ENCODE measurements around the gene LIPC. TPM values are rescaled to one million over a fixed set of nuclear protein-coding genes. Genes with fewer than 3 reads are reported as not detected.

LIPC gene
- total RNA-seq, 3 donors from 2014 or later (not counting 1 experiment from before 2014, with no cell fraction given), result 5.3 to 7.1 (median 5.3) TPM

GRCh38 chr15:58440158-58440910 is 8.5 kb downstream of the LIPC start:
- Mint-ChIP-seq H3K4me1 (peaks cover 40 to 43% of the 10 kb centered on the region in 2 donors), H3K9me3 (no peaks in the 10 kb centered on the region), H3K27me3 (ENCODE audit: low read depth in 2 of 2) (no peaks in the 10 kb centered on the region), H3K27ac (peak overlapping the region in 1 of 2 donors; percentile 27), H3K4me3 (no peak overlapping the region), H3K36me3 (no peaks in the 10 kb centered on the region)
- Histone ChIP-seq H3K4me1 (ENCODE audit: control insufficient read depth, insufficient read depth, low read length) (peaks cover 5% of the 10 kb centered on the region), H3K36me3 (ENCODE audit: control insufficient read depth, insufficient read depth, low read length) (no peaks in the 10 kb centered on the region), H3K4me3 (ENCODE audit: low read length) (no peak overlapping the region), H3K27me3 (ENCODE audit: control insufficient read depth, insufficient read depth, low read length) (no peaks in the 10 kb centered on the region), H3K9me3 (ENCODE audit: control insufficient read depth, insufficient read depth, low read length) (no peaks in the 10 kb centered on the region), H3K27ac (ENCODE audit: low read length) (no peak overlapping the region)
- DNase-seq, result no peak
- 99% methylated on average over 6 of the region's 7 CpGs for WGBS (ENCODE audit: insufficient coverage)
- no peak for ATAC-seq
- no peak for TF ChIP-seq CTCF (IDR thresholded peaks at IDR 0.05)
- intact Hi-C loops (cut with micrococcal nuclease), result no loop called here

GRCh38 chr15:58440922-58441321 is 9.1 kb downstream of the LIPC start:
- Mint-ChIP-seq H3K9me3 (no peaks in the 10 kb centered on the region), H3K36me3 (no peaks in the 10 kb centered on the region), H3K27me3 (ENCODE audit: low read depth in 2 of 2) (no peaks in the 10 kb centered on the region), H3K4me1 (peaks cover 40 to 43% of the 10 kb centered on the region in 2 donors), H3K4me3 (no peak overlapping the region), H3K27ac (peak overlapping the region in 1 of 2 donors; percentile 20)
- DNase-seq (no peak), ATAC-seq (no peak)
- Histone ChIP-seq H3K27me3 (ENCODE audit: control insufficient read depth, insufficient read depth, low read length) (no peaks in the 10 kb centered on the region), H3K4me3 (ENCODE audit: low read length) (no peak overlapping the region), H3K27ac (ENCODE audit: low read length) (no peak overlapping the region), H3K4me1 (ENCODE audit: control insufficient read depth, insufficient read depth, low read length) (peaks cover 5% of the 10 kb centered on the region), H3K9me3 (ENCODE audit: control insufficient read depth, insufficient read depth, low read length) (no peaks in the 10 kb centered on the region), H3K36me3 (ENCODE audit: control insufficient read depth, insufficient read depth, low read length) (no peaks in the 10 kb centered on the region)
- no peak for TF ChIP-seq CTCF (IDR thresholded peaks at IDR 0.05)
- intact Hi-C loops (cut with micrococcal nuclease), result no loop called here
- 100% methylated on average over 1 of the region's 1 CpG for WGBS (ENCODE audit: insufficient coverage)

DNA sequence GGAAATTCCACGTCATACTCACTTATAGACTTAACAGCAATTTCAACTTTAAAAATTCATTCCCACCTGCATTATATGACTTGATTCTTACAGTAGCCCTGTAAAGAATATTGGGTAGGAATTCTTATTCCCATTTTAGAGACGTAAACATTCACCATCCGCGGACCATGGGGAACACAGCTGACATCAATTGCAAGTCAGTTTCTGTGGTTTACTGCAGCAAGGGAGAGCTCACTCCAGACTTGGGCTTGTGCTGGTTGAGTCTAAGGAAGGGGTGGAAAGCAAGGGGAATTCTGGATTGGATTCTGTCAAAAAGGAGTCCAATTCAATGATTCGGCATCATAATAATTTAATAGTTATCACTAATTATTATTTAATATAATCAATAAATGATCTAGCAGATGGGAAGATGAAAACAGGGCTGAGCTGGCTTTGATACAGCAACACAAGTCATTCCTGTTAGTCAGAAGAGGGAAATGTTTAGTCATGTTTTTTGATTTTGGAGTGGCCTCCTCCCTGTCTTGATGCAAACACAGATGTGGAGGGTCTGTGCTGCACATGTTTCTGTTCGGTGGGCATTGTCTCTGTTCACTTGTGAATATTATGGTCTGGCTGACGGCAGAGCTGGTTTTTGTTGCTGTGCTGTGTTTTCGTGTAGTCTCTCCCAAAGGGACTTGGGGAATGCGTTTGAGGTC is 9.7 kb downstream of the LIPC start:
- no peak overlapping the region for H3K27ac ChIP-seq (ENCODE audit: low read length)
- H3K36me3 ChIP-seq (ENCODE audit: control insufficient read depth, insufficient read depth, low read length), result no peaks in the 10 kb centered on the region
- peaks cover 42 to 43% of the 10 kb centered on the region in 2 donors for H3K4me1 Mint-ChIP-seq
- DNase-seq (no peak), ATAC-seq (no peak)
- H3K27me3 ChIP-seq (ENCODE audit: control insufficient read depth, insufficient read depth, low read length), result no peaks in the 10 kb centered on the region
- no peak overlapping the region for H3K4me3 Mint-ChIP-seq
- no peak for TF ChIP-seq CTCF (IDR thresholded peaks at IDR 0.05)
- no peaks in the 10 kb centered on the region for H3K36me3 Mint-ChIP-seq
- intact Hi-C loops (cut with micrococcal nuclease), result no loop called here
- no peaks in the 10 kb centered on the region for H3K9me3 ChIP-seq (ENCODE audit: control insufficient read depth, insufficient read depth, low read length)
- peaks cover 5% of the 10 kb centered on the region for H3K4me1 ChIP-seq (ENCODE audit: control insufficient read depth, insufficient read depth, low read length)
- WGBS (ENCODE audit: insufficient coverage), result 89% methylated on average over 7 of the region's 9 CpGs
- H3K9me3 Mint-ChIP-seq, result no peaks in the 10 kb centered on the region
- H3K4me3 ChIP-seq (ENCODE audit: low read length), result no peak overlapping the region
- no peaks in the 10 kb centered on the region for H3K27me3 Mint-ChIP-seq (ENCODE audit: low read depth in 2 of 2)
- H3K27ac Mint-ChIP-seq, result no peak overlapping the region
